Natural killer cell (primary cell): ENCODE measurements around the gene FCN2. TPM values are rescaled to one million over a fixed set of nuclear protein-coding genes. Genes with fewer than 3 reads are reported as not detected.

Experiments used
- ATAC-seq, 3 donors: fragments of 150-1000 bp in 2 of 3; fragments of 200-7000 bp in 1 of 3; cut with Tn5 transposase; 1 replicate in 1 of 3; 2 replicates in 2 of 3; pipeline ENCODE4 v1.10.0; 2021; ENCODE audit warnings: mild to moderate bottlenecking in 2 of 3, moderate library complexity in 2 of 3
- DNase-seq, 2 donors: peaks; one replicate each; pipeline versions ENCODE4 v3.0.0 to v3.0.0-alpha.2; 2013 to 2021; ENCODE audit warnings: mixed read lengths in 1 of 2
- H3K27ac ChIP-seq: one replicate; pipeline ENCODE4 v1.5.1; 2013; ENCODE audit warnings: mild to moderate bottlenecking, low read length
- H3K27me3 ChIP-seq: one replicate; pipeline ENCODE4 v1.6.1; 2013; ENCODE audit warnings: low read length; ENCODE audit not compliant: control insufficient read depth, insufficient read depth
- H3K36me3 ChIP-seq: one replicate; pipeline ENCODE4 v1.6.1; 2013; ENCODE audit warnings: low read length; ENCODE audit not compliant: control insufficient read depth, insufficient read depth
- H3K4me1 ChIP-seq: one replicate; pipeline ENCODE4 v1.6.1; 2013; ENCODE audit warnings: low read length; ENCODE audit not compliant: control insufficient read depth, insufficient read depth
- H3K4me3 ChIP-seq: one replicate; pipeline ENCODE4 v1.5.1; 2013; ENCODE audit warnings: low read length
- H3K9me3 ChIP-seq: one replicate; pipeline ENCODE4 v1.6.1; 2013; ENCODE audit warnings: low read length; ENCODE audit not compliant: control insufficient read depth, insufficient read depth
- H3K27ac Mint-ChIP-seq, 2 donors: one replicate each; pipeline ENCODE4 v1.8.0; 2022; ENCODE audit warnings: mild to moderate bottlenecking in 2 of 2, mixed read lengths in 2 of 2, moderate library complexity in 1 of 2
- H3K27me3 Mint-ChIP-seq, 2 donors: one replicate each; pipeline ENCODE4 v1.8.0; 2022; ENCODE audit warnings: low read depth in 2 of 2, mixed read lengths in 2 of 2
- H3K36me3 Mint-ChIP-seq: one replicate; pipeline ENCODE4 v1.8.0; 2022; ENCODE audit warnings: mixed read lengths
- H3K4me1 Mint-ChIP-seq, 2 donors: one replicate each; pipeline ENCODE4 v1.8.0; 2022; ENCODE audit warnings: mixed read lengths in 2 of 2
- H3K4me3 Mint-ChIP-seq: one replicate; pipeline ENCODE4 v1.8.0; 2022; ENCODE audit warnings: mild to moderate bottlenecking, moderate library complexity, mixed read lengths
- H3K9me3 Mint-ChIP-seq, 2 donors: one replicate each; pipeline ENCODE4 v1.8.0; 2022; ENCODE audit warnings: mixed read lengths in 2 of 2
- CTCF ChIP-seq: fragments of 200-600 bp; IDR thresholded peaks from one replicate; pipeline ENCODE4 v1.8.0; 2022; ENCODE audit warnings: antibody characterized with exemption
- WGBS: methylation state at CpG from one replicate; pipeline ENCODE4 v1.1.7; 2013; ENCODE audit warnings: missing lambda C conversion rate; ENCODE audit not compliant: insufficient coverage; 5-methylcytosine and 5-hydroxymethylcytosine counted together
- intact Hi-C: fragments of 100-400 bp; cut with micrococcal nuclease; formaldehyde crosslinking; loops from one replicate; pipeline ENCODE4 v1.14.2; 2022
- total RNA-seq, 4 donors: library from RNA; stranded (reverse); fragments of 120-200 nt in 1 of 4; gene quantifications; one replicate each; pipeline versions ENCODE4 v1.2.3 to v1.2.4, GENCODE V29; 2013 to 2022

FCN2 gene
- total RNA-seq, 3 donors from 2014 or later (not counting 1 experiment from before 2014, with no cell fraction given): not detected

- Mint-ChIP-seq H3K27me3 (no peaks in the 10 kb centered on the region), H3K27ac (no peak overlapping the region), H3K36me3 (no peaks in the 10 kb centered on the region), H3K4me3 (no peak overlapping the region), H3K4me1 (no peaks in the 10 kb centered on the region), H3K9me3 (no peaks in the 10 kb centered on the region)
- Histone ChIP-seq H3K9me3 (no peaks in the 10 kb centered on the region), H3K4me1 (no peaks in the 10 kb centered on the region), H3K36me3 (no peaks in the 10 kb centered on the region), H3K4me3 (no peak overlapping the region), H3K27me3 (no peaks in the 10 kb centered on the region), H3K27ac (no peak overlapping the region)
- DNase-seq: no peak
- TF ChIP-seq CTCF: no peak
- WGBS: 74% methylated on average over 25 of the region's 25 CpGs
- intact Hi-C loops: no loop called here
- no peak for ATAC-seq
These were observed 11.7 kb upstream of the FCN2 start for GRCh38 chr9:134868751-134869553.

DNA sequence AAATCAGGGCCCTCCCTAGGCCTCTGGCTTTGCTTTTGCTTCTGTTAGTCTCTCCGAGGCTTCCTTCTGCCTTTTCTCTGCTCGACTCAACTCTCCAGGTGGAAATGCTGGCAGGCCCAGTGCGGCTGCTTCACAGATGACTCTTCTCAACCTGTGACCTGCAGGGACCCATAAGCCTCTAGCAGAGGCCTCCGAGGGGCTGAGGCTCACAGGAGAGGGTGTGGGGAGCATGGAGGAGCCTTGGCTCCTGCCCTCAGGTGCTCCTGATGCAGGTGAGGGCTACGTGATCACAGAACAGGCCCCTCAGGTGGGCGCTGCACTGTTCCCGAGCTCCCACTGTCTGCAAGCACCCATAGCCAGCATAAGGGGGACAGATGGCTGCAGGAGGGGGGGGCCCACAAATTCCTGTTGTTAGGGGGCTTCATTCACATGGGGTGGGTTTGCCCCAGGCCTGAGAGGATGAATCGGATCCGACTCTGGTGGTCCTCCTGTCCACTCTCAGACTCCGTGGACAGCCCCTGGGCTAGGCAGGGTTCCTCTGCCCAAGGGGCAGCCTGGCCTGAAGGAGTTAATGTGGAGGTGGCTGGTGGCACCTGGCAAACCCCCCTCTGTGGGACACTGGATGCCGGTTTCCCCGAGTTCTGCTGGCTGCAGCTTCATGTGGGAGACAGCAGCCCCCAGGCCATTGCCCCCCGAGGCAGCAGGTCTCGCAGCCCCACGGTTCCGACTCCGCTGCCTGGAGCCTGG is 10.9 kb upstream of the FCN2 start:
- H3K27ac Mint-ChIP-seq: no peak overlapping the region
- no peaks in the 10 kb centered on the region for H3K36me3 Mint-ChIP-seq
- no peaks in the 10 kb centered on the region for H3K4me1 Mint-ChIP-seq
- H3K36me3 ChIP-seq: no peaks in the 10 kb centered on the region
- H3K27me3 Mint-ChIP-seq: no peaks in the 10 kb centered on the region
- H3K9me3 ChIP-seq: no peaks in the 10 kb centered on the region
- H3K27me3 ChIP-seq: no peaks in the 10 kb centered on the region
- no peak for DNase-seq
- H3K4me3 ChIP-seq: no peak overlapping the region
- no peak overlapping the region for H3K27ac ChIP-seq
- 78% methylated on average over 17 of the region's 17 CpGs for WGBS
- H3K4me3 Mint-ChIP-seq: no peak overlapping the region
- no peak for ATAC-seq
- no peak for TF ChIP-seq CTCF
- H3K9me3 Mint-ChIP-seq: no peaks in the 10 kb centered on the region
- intact Hi-C loops: no loop called here
- H3K4me1 ChIP-seq: no peaks in the 10 kb centered on the region

- intact Hi-C loops: no loop called here
- H3K4me3 ChIP-seq: no peak overlapping the region
- Mint-ChIP-seq H3K9me3 (no peaks in the 10 kb centered on the region), H3K4me3 (no peak overlapping the region), H3K4me1 (no peaks in the 10 kb centered on the region), H3K36me3 (no peaks in the 10 kb centered on the region), H3K27me3 (no peaks in the 10 kb centered on the region), H3K27ac (no peak overlapping the region)
- ATAC-seq (no peak), DNase-seq (no peak)
- H3K9me3 ChIP-seq: no peaks in the 10 kb centered on the region
- TF ChIP-seq CTCF: no peak
- H3K36me3 ChIP-seq: no peaks in the 10 kb centered on the region
- no peaks in the 10 kb centered on the region for H3K27me3 ChIP-seq
- H3K27ac ChIP-seq: no peak overlapping the region
- H3K4me1 ChIP-seq: no peaks in the 10 kb centered on the region
- 82% methylated on average over 11 of the region's 11 CpGs for WGBS
These were observed 10.3 kb upstream of the FCN2 start for GRCh38 chr9:134870301-134870694.
